Mesodermal cell (in vitro differentiated cells): ENCODE measurements around the gene GALNS.

Experiments used
- H3K27ac ChIP-seq: 2 replicates; pipeline ENCODE4 v1.7.0; 2013; ENCODE audit warnings: mild to moderate bottlenecking, low read depth, low read length, moderate library complexity; ENCODE audit not compliant: severe bottlenecking
- H3K36me3 ChIP-seq: 2 replicates; pipeline ENCODE4 v1.7.1; 2013; ENCODE audit warnings: mild to moderate bottlenecking, low read length, moderate library complexity; ENCODE audit not compliant: control insufficient read depth, insufficient read depth
- H3K4me1 ChIP-seq: one replicate; pipeline ENCODE4 v1.7.1; 2013; ENCODE audit warnings: mild to moderate bottlenecking, low read length; ENCODE audit not compliant: insufficient read depth, control insufficient read depth, poor library complexity, severe bottlenecking
- H3K4me3 ChIP-seq: 2 replicates; pipeline ENCODE4 v1.7.0; 2013; ENCODE audit warnings: low read length, control low read depth, mild to moderate bottlenecking; ENCODE audit not compliant: insufficient read depth, poor library complexity, severe bottlenecking; ENCODE audit errors: extremely low read depth
- H3K9me3 ChIP-seq: 2 replicates; pipeline ENCODE4 v1.7.1; 2013; ENCODE audit warnings: mild to moderate bottlenecking, low read length, moderate library complexity; ENCODE audit not compliant: control insufficient read depth
- WGBS, 2 experiments: methylation state at CpG; one replicate each; pipeline ENCODE4 v1.1.5; 2013; ENCODE audit warnings: missing lambda C conversion rate in 2 of 2; ENCODE audit not compliant: insufficient coverage in 2 of 2; 5-methylcytosine and 5-hydroxymethylcytosine counted together

GALNS gene

DNA sequence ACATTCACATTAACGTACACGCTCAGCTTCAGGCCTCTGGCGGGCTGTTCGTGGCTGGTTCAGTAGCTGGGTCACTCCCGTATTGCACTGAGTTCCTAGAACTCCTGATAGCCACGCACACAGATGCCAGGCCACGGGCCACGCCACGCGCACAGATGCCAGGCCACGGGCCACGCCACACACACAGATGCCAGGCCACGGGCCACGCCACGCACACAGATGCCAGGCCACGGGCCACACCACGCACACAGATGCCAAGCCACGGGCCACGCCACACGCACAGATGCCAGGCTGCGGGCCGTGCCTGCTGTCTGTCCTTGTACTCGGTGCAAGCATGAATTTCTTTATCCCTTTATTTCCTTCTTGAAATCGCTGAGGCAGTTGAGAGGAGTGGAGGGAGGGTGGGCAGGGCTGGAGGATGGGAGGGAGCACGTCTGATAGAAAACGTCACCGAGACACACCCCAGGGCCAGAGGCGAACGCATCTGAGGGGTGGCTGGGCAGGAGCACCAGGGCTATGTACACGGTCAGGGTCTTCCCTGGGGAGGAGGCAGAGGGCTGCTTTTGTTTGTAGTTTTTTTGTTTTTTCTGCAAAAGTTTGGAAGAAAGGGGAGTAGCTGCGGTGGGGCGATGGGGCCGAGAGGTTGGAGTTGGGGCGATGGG is 18.3 kb upstream of the GALNS start:
- Histone ChIP-seq H3K4me1 (no peaks in the 10 kb centered on the region), H3K4me3 (no peak overlapping the region), H3K9me3 (no peaks in the 10 kb centered on the region), H3K36me3 (no peaks in the 10 kb centered on the region), H3K27ac (no peak overlapping the region)
- 92 to 95% methylated on average over 30 to 31 of the region's 34 CpGs for WGBS, 2 experiments

DNA sequence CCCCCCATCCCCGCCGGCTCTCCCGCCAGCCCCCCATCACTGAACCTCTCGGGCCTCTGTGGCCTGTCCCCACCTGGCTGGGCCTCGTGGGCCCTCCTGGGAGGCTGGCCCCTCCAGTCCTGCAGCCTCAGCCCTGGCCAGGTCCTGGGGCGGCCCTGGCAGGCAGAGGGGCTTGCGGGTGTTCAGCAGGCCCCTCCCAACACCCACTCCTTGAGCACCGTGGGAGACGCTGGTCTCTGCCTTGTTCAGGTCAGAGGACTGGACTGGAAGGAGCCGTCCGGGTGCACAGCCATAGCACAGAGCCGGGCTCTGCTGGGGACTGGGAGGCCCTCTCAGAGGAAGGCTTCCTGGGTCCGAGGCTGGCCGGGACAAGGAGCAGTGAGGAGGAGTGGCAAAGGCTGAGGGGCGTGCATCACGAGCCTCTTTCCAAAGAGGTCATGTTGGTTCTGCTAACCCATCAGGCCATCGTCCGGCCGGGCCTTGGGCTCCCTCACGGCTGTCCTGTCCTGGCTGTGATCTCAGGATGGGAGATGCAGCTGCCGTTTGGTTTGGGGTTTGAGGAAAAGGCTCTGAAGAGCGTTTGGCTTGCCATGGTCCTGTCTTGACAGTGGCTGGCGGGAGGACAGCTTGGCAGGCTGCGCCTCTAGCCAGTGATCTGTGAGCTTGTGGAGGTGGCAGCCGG is 16.0 kb upstream of the GALNS start:
- H3K36me3 ChIP-seq = no peaks in the 10 kb centered on the region
- H3K27ac ChIP-seq = no peak overlapping the region
- H3K4me1 ChIP-seq = no peaks in the 10 kb centered on the region
- no peak overlapping the region for H3K4me3 ChIP-seq
- no peaks in the 10 kb centered on the region for H3K9me3 ChIP-seq
- 87 to 89% methylated on average over 18 to 21 of the region's 25 CpGs for WGBS, 2 experiments

DNA sequence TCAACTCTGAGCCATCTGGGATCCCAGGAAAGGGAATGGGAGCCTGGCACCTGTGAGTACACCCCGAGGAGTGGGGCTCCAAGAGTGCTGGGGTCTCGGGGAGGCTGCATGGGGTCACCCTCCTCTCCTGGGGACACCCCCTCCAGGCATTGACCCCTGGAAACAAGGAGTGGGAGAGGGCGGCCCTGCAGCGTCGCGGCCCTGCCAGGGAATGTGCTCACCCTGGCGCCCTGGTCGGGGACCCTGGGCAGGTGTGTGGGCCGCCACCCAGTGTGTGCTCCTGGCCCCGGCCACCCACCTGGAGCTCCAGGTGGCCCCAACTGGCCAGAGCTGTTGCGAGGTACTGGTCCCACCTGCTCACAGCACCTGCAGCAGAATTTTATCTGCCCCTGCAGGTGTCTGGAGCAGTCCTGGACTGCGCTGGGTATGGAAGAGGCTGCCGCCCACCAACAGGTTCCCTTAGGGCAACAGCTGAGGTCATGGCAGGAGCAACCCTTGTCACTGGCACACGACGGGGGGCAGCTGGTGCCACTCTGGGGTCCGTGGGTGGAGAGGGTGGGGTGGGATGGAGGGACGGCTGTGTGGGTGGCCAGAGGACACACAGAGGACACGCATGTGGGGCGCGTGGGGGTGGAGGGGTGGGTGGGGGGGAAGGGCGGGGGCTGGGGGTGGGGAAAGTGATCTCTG is 15.1 kb upstream of the GALNS start:
- Histone ChIP-seq H3K36me3 (no peaks in the 10 kb centered on the region), H3K27ac (no peak overlapping the region), H3K4me3 (no peak overlapping the region), H3K4me1 (no peaks in the 10 kb centered on the region), H3K9me3 (no peaks in the 10 kb centered on the region)
- 93% methylated on average over 13 to 14 of the region's 21 CpGs for WGBS, 2 experiments

DNA sequence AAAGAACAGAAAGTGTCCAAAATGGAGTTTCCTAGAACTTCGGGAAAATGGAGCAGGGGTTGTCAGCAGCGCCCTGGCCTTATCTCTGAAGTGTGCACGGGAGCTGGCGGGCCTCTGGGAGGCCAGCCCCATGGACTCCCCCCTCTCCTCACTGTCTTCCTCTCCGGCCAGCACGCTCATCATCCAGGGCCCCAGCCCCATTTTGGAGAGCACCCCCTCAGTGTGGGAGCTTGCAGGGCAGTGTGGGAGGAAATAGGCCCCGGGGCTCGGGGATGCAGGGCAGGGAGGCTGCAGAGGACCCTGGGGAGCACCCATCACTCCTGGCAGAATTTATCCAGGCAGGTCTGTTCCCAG is 14.6 kb upstream of the GALNS start:
- no peaks in the 10 kb centered on the region for H3K9me3 ChIP-seq
- WGBS, 2 experiments = 77 to 94% methylated on average over 6 to 7 of the region's 8 CpGs
- H3K4me3 ChIP-seq = no peak overlapping the region
- no peaks in the 10 kb centered on the region for H3K4me1 ChIP-seq
- H3K36me3 ChIP-seq = no peaks in the 10 kb centered on the region
- H3K27ac ChIP-seq = no peak overlapping the region

DNA sequence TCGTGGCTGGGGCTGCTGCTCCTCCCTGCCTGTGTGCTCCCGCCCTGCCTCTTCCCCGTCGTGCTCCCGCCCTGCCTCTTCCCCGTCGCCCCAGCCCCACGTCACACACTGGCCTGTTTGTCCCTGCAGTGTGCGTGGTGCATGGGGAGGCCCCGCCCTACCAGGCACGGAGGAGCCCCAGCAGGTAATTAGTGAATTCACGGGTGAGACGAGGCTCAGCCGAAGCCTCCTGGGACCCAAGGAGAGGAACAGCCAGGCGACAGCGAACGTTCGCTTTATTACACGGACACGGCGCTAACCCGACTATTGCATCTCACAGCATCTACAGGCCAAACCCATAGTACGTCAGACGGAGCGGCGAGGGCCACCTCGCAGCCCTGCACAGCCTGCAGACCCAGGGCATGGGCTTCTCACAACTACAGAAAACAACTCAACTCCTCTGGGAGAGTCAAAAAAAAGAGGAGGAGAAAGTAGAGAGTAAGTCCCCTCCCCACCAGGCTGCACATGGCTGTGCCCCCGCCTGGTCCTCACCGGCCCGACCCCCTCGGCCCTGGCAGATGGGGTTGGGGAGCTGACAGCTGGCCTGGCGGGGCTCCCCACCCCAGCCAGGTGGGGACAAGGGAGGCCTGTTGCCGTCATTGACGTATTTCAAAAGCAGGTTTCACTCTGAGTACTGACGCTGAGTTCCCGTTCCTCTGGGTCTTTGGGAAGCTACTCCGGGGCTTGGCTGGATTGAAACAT is 14.0 kb upstream of the GALNS start:
- H3K27ac ChIP-seq = no peak overlapping the region
- 86 to 88% methylated on average over 30 to 34 of the region's 37 CpGs for WGBS, 2 experiments
- no peaks in the 10 kb centered on the region for H3K4me1 ChIP-seq
- no peaks in the 10 kb centered on the region for H3K9me3 ChIP-seq
- H3K36me3 ChIP-seq = no peaks in the 10 kb centered on the region
- no peak overlapping the region for H3K4me3 ChIP-seq

DNA sequence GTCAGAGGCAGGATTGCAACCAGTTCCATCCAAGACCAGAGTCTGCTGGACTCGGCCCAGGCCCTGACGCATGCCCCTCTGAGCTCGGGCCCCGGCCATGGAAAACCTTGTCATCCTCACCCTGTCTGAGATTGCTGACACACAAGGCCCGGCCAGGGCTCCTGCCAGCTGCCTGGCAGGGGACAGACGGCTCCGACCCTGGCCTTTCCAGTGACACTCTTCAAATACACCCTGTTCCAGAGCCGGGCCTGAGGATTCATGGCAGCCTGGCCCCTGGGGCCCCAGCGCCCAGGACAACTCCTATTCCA is 12.9 kb upstream of the GALNS start:
- no peak overlapping the region for H3K4me3 ChIP-seq
- H3K27ac ChIP-seq = no peak overlapping the region
- H3K4me1 ChIP-seq = no peaks in the 10 kb centered on the region
- no peaks in the 10 kb centered on the region for H3K36me3 ChIP-seq
- 92 to 94% methylated on average over 6 to 9 of the region's 9 CpGs for WGBS, 2 experiments
- H3K9me3 ChIP-seq = no peaks in the 10 kb centered on the region

DNA sequence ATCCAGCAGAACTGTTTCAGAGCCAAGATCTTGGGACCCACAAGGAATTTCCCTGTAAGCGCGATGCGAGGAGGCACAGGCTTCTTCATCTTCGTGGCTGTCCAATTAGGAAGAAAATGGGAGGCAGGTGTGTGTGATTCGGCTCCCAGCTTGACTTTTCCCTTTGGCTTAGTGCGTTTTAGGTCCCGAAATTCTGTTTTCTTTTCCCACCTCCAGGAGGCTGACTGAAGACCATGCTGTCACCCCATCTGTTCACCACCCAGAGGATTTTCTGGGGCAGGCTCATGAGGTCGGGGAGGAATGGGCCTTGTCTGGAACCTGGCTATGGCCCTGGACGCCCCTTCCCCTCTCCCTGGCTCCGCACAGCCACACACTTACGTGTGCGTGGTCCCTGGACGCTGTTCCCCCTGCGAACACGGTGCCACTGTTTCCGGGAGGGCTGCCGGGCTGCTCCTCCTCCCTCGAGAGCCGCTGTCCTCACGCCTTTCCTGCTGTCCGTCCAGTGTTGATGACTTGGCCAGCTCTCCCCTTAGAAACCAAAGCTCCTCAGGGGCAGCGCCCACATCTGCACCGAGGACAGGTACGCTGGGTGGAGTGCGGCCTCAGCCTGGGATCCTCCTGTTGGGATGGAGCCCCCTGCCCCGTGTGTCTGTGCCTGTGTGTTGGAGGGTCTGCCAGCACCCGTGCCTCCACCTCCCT is 12.4 kb upstream of the GALNS start:
- Histone ChIP-seq H3K4me1 (no peaks in the 10 kb centered on the region), H3K4me3 (no peak overlapping the region), H3K9me3 (no peaks in the 10 kb centered on the region), H3K27ac (no peak overlapping the region), H3K36me3 (no peaks in the 10 kb centered on the region)
- WGBS, 2 experiments = 89 to 94% methylated on average over 27 of the region's 27 CpGs

DNA sequence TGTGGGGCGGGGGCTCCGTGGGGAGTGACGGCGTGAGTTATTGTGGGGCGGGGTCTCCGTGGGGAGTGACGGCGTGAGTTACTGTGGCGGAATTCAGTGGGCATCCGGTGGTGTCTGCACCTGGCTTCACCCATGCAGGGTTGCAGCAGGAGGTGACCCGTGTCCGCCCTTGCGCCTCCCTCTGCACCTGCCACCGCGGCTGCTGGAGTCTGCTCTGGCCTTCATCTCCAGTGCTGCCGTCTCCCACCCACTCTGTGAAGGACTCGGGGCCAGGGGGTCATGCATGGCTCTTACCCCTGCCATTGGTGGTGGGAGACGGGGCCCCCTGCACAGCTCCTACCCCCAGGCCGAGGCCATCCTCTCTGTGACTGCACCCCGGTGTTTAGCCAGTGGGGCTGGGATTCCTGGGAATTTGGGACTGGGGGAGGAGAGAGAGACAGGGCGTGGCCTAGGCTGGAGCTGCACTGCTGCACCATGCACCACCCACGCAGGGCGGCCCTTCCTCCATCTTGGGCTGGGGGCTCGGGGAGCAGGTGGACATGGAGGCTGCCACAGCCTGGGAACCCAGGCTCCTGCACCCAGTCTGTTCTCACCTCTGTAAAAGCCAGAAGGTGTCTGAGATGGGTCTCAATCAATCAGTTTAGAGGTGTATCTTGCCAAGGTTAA is 11.0 kb upstream of the GALNS start:
- Histone ChIP-seq H3K4me3 (no peak overlapping the region), H3K9me3 (no peaks in the 10 kb centered on the region), H3K27ac (no peak overlapping the region), H3K36me3 (no peaks in the 10 kb centered on the region), H3K4me1 (no peaks in the 10 kb centered on the region)
- whole genome bisulfite sequencing, 2 experiments = 95% methylated on average over 20 to 21 of the region's 24 CpGs

DNA sequence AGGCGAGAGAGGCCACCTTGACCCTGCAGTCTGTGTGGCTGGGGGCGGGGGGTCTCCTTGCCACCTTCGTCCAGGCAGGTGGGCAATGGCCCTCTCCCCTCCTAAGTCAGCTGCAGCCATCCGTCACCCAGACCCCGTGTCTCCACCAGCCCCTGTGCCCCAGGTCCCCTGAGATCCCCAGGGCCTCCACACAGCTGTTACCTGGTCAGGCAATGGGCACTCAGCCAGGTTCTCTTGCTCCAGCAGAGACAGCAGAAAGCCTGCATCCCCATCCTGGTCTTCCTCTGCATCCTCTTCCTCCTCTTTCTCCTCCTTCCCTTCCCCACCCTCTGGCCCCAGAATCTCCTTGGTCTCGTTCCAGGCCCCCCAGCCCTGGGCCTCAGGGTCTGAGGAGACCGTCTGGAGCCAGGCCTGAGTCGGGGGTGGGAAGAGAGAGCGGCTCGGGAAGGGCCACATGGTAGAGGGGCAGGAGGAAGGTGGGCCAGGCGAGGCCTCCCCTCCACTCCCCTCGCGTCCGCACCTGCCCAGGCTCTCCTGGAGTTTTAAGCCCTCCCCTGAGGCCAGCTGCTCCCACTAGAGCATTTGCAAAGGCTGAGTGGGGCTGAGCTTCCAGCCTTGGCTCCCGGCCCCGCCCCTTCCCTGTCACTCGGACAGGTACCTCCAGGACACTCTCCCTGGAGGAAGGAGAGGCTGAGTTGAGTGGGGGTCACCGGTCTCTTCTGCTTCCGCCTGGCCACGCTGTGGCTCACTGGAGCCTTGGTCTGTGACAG is 9.6 kb upstream of the GALNS start, which contains the start of gene PABPN1L:
TSS of gene PABPN1L (minus strand) at position 510 of the 770 bp plus-strand sequence. CDS start at position 456, 54 bp downstream.
- Histone ChIP-seq H3K9me3 (no peaks in the 10 kb centered on the region), H3K36me3 (peaks cover 4% of the 10 kb centered on the region), H3K27ac (no peak within 1 kb of the TSS), H3K4me3 (no peak within 1 kb of the TSS), H3K4me1 (no peaks in the 10 kb centered on the region)
- 81 to 90% methylated on average over 14 to 17 of the region's 20 CpGs for WGBS, 2 experiments
